ENCODE data around the gene LAMB1.

LAMB1 gene

DNA sequence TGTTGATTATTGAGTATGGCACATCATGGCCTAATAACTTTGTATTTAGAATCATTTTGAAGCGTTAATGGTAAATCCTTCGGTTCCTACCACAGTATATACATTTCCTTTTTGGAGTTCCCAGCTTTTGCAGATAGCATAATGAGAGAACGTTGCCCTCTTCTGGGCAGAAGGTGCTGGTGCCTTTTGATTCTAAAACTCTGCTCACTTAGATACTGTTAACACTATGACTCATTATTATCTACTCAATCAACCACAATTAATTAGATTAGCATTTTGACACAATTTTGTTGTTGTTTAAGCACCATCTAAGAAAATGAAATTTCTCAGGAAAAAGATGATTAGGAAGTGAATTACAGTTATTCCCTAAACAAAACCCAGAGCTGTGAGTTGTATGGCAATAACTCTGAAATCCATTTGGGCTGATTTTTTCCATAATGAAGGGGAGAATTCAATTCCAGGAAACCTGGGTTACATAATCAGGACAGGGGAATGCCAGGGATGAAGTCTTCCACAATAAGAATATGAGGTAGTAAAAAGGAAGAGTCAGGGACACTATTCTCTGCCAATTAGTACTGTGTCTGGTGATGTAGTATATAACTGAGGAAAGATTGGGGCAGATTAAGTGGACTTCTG lies 123.4 kb downstream of the LAMB1 start:
- peak in 13 of 56 donors; percentile 0 to 52 (median 17) for DNase-seq

DNA sequence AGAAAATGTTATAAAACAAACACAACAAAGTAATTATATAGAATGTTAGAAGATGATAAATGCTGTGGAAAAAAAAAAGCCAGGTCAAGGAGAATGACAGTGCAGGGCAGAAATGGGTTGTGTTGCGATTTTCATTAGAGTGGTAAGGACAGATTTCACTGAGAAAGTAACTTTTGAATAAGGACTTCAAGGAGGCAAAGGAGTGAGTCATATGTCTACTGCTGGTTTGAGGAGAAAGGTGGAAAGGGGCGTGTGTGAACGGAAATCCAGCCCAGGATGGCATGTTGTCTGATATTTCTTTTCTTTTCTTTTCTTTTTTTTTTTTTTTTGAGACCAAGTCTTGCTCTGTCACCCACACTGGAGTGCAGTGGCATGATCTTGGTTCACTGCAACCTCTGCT lies 124.3 kb downstream of the LAMB1 start:
- DNase-seq: no peak

DNA sequence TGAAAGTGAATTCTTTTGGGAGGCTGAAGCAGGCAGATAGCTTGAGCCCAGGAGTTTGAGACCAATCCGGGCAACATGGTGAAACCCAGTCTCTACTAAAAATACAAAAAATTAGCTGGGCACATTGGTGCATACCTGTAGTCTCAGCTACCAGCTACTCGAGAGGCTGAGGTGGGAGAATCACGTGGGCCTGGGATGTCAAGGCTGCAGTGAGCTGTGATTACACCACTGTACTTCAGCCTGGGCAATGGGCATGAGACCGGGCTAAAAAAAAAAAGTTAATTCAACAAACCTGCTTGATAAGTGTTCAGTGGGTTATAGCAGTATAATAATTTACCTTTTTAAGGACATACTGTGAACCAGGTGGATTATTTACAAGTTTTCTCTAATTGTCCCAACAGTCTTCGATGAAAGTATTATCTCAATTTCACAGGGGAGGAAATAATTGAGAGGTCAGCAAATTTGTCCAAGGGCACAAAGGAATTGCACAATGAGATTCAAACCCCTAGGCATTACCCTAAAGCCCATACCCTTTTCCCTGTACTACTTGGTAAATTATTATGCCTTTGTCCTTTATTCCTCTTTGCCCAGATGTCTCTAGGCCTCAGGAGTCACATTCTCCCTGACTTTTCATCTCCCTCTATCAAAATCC lies 125.1 kb downstream of the LAMB1 start:
- no peak for DNase-seq

DNA sequence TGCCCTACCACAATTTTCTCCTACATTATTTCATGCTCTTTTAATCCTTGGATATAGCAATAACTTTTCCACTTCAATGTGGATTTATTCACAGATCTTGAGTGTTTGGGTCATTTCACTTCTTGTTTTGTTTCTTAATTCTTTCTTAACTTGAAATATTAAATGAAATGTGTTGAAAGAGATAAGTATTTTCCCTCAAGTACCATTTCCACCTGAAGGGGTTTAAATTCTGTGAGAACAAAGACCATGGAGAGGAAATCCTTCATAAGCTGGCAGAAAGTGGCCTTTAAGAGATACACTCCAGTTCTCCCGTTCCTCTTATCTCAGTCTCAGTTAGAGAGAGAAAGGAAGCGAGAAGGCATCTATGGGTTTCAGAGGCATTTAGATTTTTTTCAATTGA lies 126.0 kb downstream of the LAMB1 start:
- no peak for DNase-seq

DNA sequence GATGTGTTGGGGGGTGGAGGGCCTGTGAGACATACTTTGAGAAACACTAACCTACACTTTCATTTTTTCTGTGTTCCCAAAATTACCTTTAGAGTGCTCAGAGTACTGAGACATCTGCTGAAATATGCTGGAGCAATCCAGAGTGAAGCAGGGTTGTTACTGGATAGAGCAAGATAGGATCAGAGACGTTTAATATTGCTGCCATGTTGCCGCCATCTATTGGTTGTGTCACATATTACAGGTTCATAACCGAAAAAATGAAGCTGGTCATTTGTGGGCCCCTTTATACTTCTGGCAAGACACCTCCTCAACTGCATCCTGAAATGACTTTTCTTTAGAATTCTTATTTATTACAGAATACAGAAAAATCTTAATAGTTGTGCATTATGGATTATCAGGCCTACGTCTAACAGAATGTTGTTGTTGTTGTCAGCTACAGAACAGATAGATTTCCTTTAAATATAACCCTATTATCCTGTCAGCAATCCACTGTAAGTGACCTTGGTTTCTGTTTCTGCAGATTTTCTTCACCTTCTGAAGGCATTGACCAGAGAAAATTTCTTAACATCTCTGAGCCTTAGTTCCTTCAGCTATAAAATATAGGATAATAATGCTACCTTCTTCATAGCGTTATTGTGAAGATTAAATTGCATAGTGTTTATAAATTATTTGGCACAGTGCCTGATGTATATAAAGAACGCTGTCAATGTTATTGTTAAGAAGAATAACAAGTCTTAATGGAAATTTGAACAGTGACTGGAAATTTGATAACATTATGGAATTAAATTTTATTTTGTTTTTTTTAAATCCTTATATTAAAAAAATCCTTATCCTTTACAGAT lies 128.1 kb downstream of the LAMB1 start:
- peak in 26 of 56 donors; percentile 3 to 68 (median 17) for DNase-seq

DNA sequence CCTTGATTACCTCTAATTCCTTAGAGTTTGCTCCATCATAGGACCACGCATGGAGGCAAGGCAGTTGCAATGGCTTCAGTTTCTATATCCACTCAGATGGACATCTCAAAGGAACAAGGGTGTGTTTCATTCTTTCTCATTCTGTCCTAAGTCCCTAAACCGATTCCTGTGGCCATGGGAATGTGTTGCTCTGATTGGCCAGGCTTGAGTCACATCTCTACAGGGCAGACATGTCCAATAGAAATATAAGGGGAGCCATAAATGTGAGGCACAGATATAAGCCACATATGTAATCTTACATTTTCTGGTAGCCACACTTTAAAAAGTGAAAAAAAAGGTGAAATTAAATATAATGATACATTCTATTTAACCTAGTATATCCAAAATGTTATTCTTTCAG lies 128.8 kb downstream of the LAMB1 start:
- no peak for DNase-seq
